SK-N-SH treated with all-trans-retinoic acid at 6 μM for 48 hours (cell line): ENCODE results near the gene IGF1R.

Experiments
- ATAC-seq: fragments of 200-7000 bp; cut with Tn5 transposase; 3 replicates; pipeline ENCODE4 v1.9.1; 2020; ENCODE audit warnings: mild to moderate bottlenecking, moderate library complexity
- ARNTL ChIP-seq: fragments of 450-650 bp; formaldehyde crosslinking; IDR thresholded peaks from 2 replicates; pipeline ENCODE4 v1.5.0; 2020; ENCODE audit warnings: low read depth, mild to moderate bottlenecking, moderate library complexity, borderline replicate concordance
- BACH2 ChIP-seq: fragments of 250-450 bp; sonication (Bioruptor Pico); IDR thresholded peaks from 2 replicates; pipeline ENCODE4 v1.9.0; 2021; ENCODE audit warnings: mild to moderate bottlenecking, borderline replicate concordance
- CSDC2 ChIP-seq: fragments of 250-450 bp; sonication (Bioruptor Pico); IDR thresholded peaks from 2 replicates; pipeline ENCODE4 v1.5.0; 2020; ENCODE audit warnings: mild to moderate bottlenecking, moderate library complexity
- ESRRG ChIP-seq: fragments of 250-450 bp; sonication (Bioruptor Pico); IDR thresholded peaks from 2 replicates; pipeline ENCODE4 v1.6.1; 2021; ENCODE audit warnings: mild to moderate bottlenecking
- GLIS3 ChIP-seq: fragments of 250-450 bp; sonication (Bioruptor Pico); IDR thresholded peaks from 2 replicates; pipeline ENCODE4 v1.5.0; 2020; ENCODE audit warnings: mild to moderate bottlenecking, moderate library complexity
- ISL1 ChIP-seq: fragments of 250-450 bp; sonication (Bioruptor Pico); IDR thresholded peaks from 2 replicates; pipeline ENCODE4 v2.1.2; 2022; ENCODE audit warnings: mild to moderate bottlenecking, moderate library complexity
- OSR1 ChIP-seq: fragments of 250-450 bp; sonication (Bioruptor Pico); IDR thresholded peaks from 2 replicates; pipeline ENCODE4 v1.8.0; 2022; ENCODE audit warnings: moderate library complexity, mild to moderate bottlenecking, inconsistent platforms
- PATZ1 ChIP-seq: fragments of 250-450 bp; sonication (Bioruptor Pico); IDR thresholded peaks from 2 replicates; pipeline ENCODE4 v1.8.0; 2020; ENCODE audit warnings: mild to moderate bottlenecking, moderate library complexity, borderline replicate concordance
- PPARA ChIP-seq: fragments of 250-450 bp; sonication (Bioruptor Pico); IDR thresholded peaks from 2 replicates; pipeline ENCODE4 v1.5.0; 2020; ENCODE audit warnings: mild to moderate bottlenecking, borderline replicate concordance
- RARB ChIP-seq: fragments of 250-450 bp; sonication (Bioruptor Pico); IDR thresholded peaks from 2 replicates; pipeline ENCODE4 v1.8.0; 2021; ENCODE audit warnings: mild to moderate bottlenecking, moderate library complexity
- TCF4 ChIP-seq: fragments of 250-450 bp; sonication (Bioruptor Pico); IDR thresholded peaks from 2 replicates; pipeline ENCODE4 v1.8.0; 2021; ENCODE audit warnings: mild to moderate bottlenecking, moderate library complexity, borderline replicate concordance
- TOX ChIP-seq: fragments of 250-450 bp; sonication (Bioruptor Pico); IDR thresholded peaks from 2 replicates; pipeline ENCODE4 v1.8.0; 2021; ENCODE audit warnings: mild to moderate bottlenecking, moderate library complexity, borderline replicate concordance
- TSHZ2 ChIP-seq: fragments of 250-450 bp; sonication (Bioruptor Pico); IDR thresholded peaks from 2 replicates; pipeline ENCODE4 v1.5.0; 2020; ENCODE audit warnings: mild to moderate bottlenecking, moderate library complexity
- ZC3H10 ChIP-seq: fragments of 250-450 bp; sonication (Bioruptor Pico); IDR thresholded peaks from 2 replicates; pipeline ENCODE4 v1.5.1; 2021; ENCODE audit warnings: mild to moderate bottlenecking, moderate library complexity
- ZFP30 ChIP-seq: fragments of 450-650 bp; formaldehyde crosslinking; IDR thresholded peaks from 2 replicates; pipeline ENCODE4 v1.5.0; 2022; ENCODE audit warnings: mild to moderate bottlenecking, moderate library complexity
- ZNF565 ChIP-seq: fragments of 450-650 bp; formaldehyde crosslinking; conservative IDR thresholded peaks from 2 replicates; pipeline ENCODE4 v1.5.0; 2020; ENCODE audit warnings: low read depth, mild to moderate bottlenecking, moderate library complexity
- ZNF70 ChIP-seq: fragments of 450-650 bp; formaldehyde crosslinking; IDR thresholded peaks from 2 replicates; pipeline ENCODE4 v1.5.0; 2020; ENCODE audit warnings: mild to moderate bottlenecking, moderate library complexity
- ZNF8 ChIP-seq: fragments of 450-650 bp; formaldehyde crosslinking; IDR thresholded peaks from 2 replicates; pipeline ENCODE4 v1.5.0; 2020; ENCODE audit warnings: mild to moderate bottlenecking, moderate library complexity
- TF ChIP-seq, protein P1 (sequence below): fragments of 250-450 bp; sonication (Bioruptor Pico); IDR thresholded peaks from 2 replicates; pipeline ENCODE4 v1.8.0; 2021; ENCODE audit warnings: low read depth, mild to moderate bottlenecking, moderate library complexity, borderline replicate concordance
- TF ChIP-seq, protein P2 (sequence below): fragments of 250-450 bp; sonication (Bioruptor Pico); IDR thresholded peaks from 2 replicates; pipeline ENCODE4 v1.5.1; 2021; ENCODE audit warnings: mild to moderate bottlenecking, moderate library complexity

Gene IGF1R

GRCh38 chr15:98703126-98703685 is 54.9 kb downstream of the IGF1R start:
- TF ChIP-seq ISL1 (CRISPR knock-in tag) (no peak), ZNF8 (CRISPR knock-in tag) (no peak), TCF4 (CRISPR knock-in tag) (no peak), CSDC2 (CRISPR knock-in tag) (no peak), OSR1 (CRISPR knock-in tag) (no peak), TOX (no peak), ZFP30 (CRISPR knock-in tag) (no peak), ARNTL (CRISPR knock-in tag) (no peak), ZNF70 (no peak), PPARA (no peak), BACH2 (CRISPR knock-in tag) (no peak), RARB (CRISPR knock-in tag) (no peak), ZC3H10 (CRISPR knock-in tag) (no peak), PATZ1 (CRISPR knock-in tag) (no peak), GLIS3 (CRISPR knock-in tag) (no peak), TSHZ2 (CRISPR knock-in tag) (no peak), ZNF565 (CRISPR knock-in tag) (no peak)
- TF ChIP-seq, protein P1, sequence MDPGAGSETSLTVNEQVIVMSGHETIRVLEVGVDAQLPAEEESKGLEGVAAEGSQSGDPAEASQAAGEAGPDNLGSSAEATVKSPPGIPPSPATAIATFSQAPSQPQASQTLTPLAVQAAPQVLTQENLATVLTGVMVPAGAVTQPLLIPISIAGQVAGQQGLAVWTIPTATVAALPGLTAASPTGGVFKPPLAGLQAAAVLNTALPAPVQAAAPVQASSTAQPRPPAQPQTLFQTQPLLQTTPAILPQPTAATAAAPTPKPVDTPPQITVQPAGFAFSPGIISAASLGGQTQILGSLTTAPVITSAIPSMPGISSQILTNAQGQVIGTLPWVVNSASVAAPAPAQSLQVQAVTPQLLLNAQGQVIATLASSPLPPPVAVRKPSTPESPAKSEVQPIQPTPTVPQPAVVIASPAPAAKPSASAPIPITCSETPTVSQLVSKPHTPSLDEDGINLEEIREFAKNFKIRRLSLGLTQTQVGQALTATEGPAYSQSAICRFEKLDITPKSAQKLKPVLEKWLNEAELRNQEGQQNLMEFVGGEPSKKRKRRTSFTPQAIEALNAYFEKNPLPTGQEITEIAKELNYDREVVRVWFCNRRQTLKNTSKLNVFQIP, result no peak
- TF ChIP-seq, protein P2, sequence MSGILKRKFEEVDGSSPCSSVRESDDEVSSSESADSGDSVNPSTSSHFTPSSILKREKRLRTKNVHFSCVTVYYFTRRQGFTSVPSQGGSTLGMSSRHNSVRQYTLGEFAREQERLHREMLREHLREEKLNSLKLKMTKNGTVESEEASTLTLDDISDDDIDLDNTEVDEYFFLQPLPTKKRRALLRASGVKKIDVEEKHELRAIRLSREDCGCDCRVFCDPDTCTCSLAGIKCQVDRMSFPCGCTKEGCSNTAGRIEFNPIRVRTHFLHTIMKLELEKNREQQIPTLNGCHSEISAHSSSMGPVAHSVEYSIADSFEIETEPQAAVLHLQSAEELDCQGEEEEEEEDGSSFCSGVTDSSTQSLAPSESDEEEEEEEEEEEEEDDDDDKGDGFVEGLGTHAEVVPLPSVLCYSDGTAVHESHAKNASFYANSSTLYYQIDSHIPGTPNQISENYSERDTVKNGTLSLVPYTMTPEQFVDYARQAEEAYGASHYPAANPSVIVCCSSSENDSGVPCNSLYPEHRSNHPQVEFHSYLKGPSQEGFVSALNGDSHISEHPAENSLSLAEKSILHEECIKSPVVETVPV (CRISPR knock-in tag), result no peak
- ATAC-seq, result no peak

- TF ChIP-seq ZNF8 (CRISPR knock-in tag) (no peak), PPARA (no peak), TSHZ2 (CRISPR knock-in tag) (no peak), BACH2 (CRISPR knock-in tag) (no peak), TCF4 (CRISPR knock-in tag) (no peak), ESRRG (CRISPR knock-in tag) (no peak), PATZ1 (CRISPR knock-in tag) (no peak)
- TF ChIP-seq, protein P2 (CRISPR knock-in tag), result no peak
- no peak for ATAC-seq
Observed at GRCh38 chr15:98705070-98705469, 56.7 kb downstream of the IGF1R start.
